ENCODE results near the gene NPAS2.

The NPAS2 gene

DNA sequence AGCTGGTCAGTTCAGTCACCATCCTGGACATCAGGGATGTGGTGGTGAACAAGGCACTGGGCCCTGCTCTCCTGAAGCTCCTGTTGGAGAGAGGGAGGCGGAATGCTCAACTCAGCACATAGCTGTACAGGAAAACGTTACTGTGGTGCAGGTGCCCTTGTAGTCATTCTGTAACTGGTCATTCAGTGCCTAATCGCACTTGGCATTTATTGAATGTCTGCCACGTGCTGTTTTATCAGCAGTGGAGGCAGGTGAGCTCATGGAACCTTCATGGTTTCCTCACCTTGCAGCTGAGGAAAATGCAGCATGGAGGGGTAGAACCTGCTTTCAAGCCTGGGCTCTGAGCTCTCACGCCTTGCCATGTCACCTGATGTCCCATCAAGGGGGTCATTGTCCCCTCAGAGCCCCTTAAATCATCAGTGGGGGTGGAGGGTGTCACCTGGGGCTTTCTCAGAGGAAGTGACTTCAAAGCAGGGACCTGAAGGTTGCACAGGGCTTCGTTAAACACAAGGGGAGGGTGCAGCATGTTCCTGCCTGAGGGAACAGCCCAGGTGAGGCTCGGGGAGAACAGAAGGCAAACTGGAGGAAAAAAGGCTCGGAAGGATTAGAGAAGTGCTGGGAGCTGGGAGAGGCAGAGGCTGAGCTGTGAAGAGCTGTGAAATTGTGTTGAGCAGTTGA is 126.1 kb downstream of the NPAS2 start:
- no peak for FAIRE-seq

DNA sequence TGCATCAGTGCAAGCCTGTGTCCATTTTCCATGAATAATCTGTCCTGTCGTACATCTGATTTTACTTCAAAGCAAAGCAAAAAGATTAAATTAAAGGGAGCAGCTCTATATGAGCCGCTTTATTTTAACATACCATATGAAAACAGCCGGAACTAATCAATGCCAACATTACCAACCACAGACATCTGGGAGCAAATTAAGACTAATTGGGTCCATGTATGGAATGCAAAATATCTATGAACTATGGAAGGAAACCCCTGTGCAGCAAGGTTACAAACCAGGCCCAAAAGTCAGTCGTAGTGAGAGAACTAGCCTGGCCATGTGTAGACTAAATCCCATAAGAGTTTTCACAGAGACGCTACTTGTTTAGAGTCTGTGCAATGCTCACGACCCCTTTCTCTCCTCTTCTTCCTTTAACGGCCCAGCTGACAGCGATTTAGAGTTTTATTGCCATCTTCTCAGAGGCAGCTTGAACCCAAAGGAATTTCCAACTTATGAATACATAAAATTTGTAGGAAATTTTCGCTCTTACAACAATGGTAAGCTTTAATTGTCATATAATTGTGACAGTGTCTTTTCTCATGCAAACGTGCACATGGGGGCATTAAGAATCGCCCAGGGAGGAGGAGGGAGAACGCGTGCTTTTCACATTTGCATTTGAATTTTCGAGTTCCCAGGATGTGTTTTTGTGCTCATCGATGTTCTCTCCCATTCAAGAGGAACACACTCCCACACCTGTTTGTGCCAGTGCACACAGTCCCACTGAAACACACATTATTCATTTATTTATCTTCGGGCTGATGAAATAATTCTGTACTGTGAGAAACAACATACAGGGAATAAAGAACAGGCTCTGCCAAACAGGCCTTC is 129.2 kb downstream of the NPAS2 start:
- FAIRE-seq = no peak

DNA sequence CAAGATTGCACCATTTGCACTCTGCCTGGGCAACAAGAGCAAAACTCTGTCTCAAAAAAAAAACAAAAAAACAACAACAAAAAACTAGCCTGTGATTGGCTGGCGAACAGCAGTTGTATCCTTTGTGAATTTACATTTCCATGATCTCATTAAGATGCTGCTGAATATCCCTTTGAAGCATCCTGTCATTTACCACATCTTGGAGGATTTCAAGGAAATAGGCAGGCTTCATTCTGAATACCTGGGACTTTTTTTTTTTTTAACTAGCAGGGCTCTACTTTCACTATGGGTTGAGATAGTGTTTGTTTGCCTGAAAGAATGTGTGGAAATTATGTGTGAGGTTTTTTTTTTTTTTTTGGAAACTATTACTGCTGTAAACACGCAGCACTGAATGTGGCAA is 132.6 kb downstream of the NPAS2 start:
- no peak for FAIRE-seq

DNA sequence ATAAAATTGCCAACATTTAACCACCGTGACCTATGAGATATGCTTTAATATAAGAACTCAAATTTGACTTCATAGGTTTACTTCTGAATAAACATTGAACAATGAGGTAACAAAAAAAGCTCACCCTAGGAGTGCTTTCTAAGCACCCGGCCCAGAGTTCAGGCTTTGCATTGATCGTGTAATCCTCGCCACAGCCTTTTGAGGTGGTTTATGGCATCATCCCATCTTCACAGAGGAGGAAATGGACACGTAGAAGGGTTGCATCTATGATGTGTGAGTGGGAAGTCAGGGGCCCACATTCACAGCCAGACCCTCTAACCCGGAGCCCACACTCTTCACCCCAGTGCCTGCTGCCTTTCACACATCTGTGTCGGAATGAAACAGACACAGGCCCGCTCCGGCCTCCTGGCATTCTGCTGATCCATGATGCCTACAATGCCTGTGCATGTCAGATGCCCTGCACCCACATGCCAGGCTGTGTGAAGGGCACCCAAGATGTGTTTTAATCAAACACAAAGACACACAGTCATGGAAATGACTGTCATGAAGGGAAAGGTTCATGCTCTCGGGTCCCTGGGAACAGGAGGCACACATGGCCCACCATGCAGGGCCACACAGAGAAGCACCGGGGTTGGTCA is 133.6 kb downstream of the NPAS2 start:
- FAIRE-seq = no peak

DNA sequence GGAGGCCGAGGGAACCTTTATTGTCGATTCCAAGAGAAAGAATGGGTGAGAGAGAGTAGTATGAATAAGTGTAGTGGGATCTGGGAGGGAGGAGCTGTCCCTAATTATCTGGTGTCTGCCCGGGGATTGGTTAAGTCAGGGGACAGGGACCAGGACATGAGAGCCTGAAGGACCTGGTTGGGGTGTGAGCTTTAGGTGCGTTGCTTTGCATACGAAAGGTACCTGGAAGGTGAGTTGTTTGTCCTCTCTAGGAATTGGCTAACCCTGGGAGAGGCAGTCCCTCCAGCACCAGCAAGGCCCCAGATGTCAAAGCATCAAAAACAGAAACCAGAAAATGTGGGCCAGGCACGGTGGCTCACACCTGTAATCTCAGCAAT is 134.1 kb downstream of the NPAS2 start:
- no peak for FAIRE-seq

DNA sequence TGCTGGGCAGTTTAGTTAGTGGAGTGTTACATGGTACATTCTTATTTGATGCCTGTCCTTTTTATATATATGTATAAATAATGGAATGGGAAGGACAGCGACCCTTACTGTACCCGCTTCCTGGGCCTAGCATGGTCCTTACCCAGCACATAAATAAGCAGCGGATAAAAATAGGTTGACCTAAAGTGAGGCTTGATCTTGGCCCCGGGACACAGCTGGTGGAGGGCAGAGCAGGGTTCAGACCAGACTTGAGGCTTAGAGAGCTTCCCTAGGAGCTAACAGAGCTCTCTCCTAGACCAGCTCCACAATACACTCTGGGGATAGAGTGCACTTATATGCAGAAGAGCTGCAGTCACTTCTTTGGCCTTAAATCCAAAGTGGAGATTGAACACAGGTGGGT is 135.3 kb downstream of the NPAS2 start:
- FAIRE-seq = no peak

DNA sequence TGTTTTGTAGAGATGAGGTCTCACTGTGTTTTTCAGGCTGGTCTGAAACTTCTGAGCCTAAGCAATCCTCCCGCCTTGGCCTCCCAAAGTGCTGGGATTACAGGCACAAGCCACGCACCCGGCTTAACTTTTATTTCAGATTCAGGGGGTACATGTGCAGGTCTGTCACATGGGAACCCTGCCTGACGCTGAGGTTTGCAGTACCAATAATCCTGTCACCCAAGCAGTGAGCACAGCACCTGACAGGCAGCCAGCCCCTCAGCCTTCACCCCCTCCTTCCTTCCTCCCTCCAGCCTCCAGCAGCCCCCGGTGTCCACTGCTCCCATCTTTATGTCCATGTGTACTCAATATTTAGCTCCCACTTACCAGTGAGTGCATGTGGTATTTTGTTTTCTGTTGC is 136.1 kb downstream of the NPAS2 start:
- FAIRE-seq = no peak

DNA sequence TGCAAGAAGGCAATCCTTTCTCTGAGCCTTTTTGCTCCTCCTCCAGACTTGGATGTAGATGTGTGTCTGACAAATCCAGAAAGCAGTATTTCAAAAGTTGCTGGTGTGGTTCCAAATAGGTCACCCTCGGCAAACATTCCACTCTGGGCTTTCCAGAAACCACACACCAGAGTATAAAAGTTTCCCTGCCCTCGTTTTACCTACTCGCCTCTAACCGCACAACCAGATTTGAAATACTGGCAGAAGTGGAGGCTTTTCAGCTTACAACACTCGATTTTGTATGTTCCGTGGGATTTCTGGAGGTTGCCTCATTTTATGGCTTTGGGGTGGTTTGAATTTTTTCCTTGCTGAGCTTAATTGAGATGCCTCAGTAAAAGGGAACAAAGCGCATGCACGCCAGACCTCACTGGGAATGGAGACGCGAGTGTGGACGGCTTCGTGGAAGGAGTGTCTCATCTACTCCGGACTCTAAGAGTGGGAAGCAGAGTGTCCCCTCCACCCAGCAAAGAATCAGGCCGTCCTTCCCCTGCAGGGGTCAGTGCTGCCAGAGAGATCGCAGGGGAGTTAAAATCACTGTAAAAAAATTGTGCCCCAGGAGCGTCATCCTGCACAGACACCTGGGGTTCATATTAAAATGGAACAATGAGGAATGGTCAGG is 138.2 kb downstream of the NPAS2 start:
- FAIRE-seq = no peak

DNA sequence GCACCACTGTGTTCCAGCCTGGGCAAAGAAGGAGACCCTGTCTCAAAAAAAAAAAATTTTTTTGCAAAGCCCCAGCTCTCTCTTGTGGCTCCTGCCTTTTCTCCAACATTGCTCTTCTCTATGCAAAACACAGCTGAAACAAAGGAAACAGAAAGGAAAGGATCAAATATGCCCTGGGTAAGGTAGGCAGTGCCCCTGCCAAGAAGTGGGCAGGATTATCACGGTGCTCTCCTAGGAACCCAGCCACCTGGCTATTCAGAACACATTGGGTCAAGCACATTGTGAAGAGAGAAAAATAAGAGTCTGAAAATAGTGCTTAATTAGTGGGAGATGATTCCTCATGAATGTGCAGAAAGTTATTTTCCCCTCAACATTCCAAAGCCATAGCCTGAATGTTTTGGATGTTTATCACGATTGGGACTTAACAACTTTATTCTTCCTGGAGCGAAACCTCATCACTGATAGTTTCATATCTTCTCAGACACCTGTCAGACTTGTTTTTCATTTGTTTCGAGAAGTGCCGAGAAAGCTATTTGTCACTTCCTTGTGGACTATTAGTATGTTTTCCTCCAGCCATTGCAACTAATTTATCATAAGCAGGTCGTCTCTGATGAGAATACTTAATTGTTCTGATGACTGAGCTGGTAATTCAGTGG is 139.4 kb downstream of the NPAS2 start:
- FAIRE-seq = no peak

DNA sequence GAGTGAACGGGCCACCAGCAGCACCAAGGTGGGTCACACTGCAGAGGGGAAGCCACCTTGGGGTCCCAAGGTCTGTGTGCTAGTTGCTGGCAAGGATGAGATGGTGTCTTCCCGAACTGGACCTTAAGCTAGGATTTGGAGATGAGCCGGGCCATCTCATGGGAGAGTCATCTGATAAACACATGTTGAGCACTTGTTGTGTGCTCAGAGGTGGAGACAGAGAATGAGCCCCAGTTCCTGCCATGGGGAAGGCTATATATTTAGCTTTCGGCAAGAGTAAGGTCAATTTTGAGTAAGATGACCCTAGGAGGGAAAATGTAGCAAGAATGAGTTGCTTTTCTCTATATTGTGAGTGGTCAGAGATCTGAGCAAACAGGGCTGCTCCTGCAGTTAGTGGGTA is 140.7 kb downstream of the NPAS2 start:
- no peak for FAIRE-seq

DNA sequence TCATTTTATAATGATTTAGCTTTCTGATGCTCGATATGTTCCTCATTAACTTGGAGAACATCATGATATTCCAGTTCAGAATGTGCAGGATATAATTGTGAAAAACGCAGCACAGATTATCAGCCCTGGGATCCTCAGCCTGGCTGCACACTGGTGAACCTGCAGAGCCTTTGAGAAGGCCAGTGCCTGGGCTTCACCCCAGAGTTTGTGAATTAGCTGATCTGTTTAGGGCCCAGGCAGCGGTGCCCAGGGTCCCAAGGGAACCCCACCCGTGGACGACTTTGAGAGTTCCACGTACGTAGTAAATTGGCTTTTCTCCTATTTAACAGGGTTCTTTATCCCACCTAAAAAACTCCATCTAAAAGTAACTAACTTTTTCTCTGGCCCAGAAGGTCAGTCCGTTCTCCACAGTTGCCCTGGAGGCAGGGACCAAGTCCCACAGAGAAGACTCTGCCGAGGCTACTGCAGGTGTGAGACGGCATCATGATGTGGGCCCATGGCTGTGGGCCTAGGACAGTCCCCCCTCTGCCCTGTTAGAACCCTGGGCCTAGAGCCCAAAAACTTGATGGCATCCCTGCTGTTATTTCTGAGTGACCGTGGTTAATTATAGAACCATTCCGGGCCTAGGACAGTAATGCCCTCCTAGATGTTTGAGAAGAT is 142.6 kb downstream of the NPAS2 start:
- FAIRE-seq = no peak

DNA sequence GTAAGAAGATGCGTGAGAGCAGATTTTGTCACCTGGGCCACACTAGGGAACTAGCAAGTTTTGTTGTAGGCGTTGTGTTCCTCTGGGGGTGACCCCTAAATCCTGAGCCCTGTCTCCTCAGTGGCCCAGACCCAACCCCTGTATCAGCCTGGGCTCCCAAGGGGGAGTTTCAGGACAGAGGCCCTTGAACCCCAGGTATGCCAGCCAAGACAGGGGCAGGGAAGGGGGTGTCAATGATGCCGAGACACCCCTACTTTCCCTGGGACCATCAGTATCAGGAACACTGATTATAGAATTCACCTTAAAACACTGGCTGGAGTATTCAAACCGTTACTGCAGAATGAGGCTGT is 143.1 kb downstream of the NPAS2 start:
- FAIRE-seq = no peak

DNA sequence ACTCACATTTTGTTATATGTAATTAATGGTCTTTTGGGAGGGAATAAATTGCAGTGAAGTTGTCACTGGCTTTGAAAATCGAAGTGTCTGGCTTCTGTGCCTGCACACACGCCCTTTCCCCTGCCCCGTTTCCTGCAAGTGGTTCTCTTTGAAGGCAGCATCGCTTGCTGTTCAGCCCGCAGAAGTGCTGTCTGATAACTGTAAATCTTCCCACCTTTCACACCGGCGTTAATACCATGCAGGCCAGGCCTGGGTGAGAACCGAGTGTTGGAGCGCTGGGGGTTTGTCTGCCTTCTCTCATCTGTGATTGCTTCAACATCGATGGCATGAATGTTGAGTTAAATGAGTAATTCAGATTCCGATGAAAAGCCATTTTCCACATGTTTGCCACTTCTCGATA is 144.3 kb downstream of the NPAS2 start:
- no peak for FAIRE-seq

DNA sequence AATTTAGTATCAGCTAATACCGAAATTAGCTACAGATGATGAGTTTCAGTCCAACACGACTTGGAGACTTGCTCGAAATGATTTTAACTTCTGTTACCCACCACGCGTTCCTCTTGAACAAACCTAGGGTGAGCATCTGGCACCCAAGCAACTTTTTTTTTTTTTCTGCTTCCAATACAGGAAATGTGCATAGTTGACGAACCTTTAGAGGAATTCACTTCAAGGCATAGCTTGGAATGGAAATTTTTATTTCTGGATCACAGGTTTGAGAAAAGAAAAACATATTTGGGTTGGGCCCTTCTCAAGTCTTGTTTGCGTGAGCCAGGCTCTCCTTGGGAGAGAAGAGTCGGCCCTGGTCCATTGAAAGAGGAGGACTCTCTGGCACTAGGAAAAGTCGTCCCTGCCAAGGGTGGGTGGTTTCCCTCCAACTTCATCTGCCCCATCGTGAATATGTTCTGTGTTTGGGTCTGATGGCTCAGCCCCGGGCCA is 144.8 kb downstream of the NPAS2 start:
- no peak for FAIRE-seq

DNA sequence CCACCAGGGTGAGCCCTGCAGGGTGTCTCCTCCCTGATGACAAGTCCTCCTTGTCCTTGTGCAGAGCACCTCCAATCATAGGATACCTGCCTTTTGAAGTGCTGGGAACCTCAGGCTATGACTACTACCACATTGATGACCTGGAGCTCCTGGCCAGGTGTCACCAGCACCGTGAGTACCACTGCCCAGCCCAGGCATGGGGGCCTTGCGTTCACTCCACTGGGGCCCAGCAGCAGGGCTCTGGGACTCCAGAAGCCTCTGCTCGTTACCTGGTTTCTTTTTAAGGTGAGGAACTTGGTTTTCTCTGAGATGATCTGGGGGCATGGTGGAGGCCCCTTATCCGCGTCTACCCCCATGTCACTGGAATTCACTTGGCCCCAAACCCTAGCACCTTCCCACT is 145.7 kb downstream of the NPAS2 start:
- FAIRE-seq = no peak

DNA sequence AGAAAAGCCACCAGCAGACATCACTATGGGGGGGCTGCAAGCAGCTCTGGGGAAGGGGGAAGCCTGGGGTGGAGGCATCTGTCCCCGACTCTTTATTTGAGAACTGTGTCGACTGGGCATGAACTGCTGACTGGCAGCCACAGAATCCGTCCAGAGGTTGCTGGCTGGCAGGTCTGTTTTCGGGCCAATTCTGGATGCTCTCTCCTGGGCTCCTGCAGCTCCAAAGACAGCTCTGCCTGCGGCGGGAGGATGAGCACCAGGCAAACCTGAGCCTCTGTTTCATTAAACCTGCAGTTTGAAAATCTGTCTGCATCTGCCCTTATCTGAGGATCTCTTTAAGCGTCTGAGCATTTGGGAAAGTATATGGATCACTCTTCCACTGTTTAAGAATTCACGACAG is 147.8 kb downstream of the NPAS2 start:
- FAIRE-seq = no peak

DNA sequence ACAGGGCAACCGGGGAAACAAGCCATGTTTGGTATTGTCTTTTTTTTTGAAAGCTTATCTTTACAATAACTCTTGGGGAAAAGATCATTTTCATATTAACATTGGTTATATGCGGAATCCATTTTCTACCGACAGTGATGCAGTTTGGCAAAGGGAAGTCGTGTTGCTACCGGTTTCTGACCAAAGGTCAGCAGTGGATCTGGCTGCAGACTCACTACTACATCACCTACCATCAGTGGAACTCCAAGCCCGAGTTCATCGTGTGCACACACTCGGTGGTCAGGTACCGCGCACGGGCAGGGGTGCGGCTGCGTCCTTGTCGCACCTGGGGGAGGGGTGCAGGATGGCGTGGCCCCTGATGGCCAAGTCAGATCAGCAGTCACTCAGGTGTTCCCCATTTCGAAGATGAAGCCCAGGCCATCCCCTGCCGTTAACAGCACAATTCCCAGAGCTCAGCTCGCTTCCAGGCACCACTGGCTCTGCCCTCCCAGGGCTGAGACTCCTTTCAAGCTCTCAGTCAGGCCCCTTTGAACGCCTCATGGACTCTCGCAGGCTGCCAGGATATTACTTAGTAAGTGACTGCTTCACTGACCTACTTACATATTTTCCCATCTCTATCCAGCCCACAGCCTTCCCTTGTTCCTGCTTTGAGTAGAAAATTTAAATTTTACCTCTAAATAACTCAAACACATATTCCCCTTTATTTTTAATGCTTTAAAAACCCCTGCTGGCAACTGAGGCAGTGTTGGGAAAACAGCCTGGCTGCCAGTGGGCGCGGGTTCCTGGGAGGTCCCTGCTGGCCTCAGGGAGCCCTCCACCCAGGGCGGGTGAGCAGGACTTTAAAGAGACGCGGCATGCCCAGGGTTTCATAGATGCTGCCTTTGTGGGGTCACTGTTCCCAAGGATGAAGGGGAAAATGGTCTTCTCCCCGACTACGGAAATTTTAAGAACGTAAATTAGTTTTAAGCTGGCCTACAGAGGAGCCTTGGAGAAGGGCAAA is 148.5 kb downstream of the NPAS2 start:
- FAIRE-seq = no peak

DNA sequence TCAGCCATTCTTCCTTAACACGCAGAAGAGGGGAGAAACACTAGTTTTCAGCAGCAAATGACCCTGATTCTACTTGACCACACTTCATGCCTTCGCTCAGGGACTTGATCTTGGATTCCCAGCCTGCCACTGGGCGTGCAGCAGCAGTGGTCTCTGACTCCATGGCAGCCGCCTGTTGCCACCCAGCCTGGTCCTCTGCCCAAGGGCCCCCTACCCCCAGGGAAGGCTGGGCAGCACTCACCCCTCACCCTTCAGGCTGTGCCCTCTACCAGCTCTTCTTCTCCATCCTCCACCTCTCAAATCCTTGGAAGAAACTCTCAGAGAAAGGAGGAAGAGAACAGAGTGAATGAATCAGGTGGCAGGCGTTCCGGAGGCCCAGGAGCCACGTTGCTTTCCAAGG is 150.1 kb downstream of the NPAS2 start:
- FAIRE-seq = no peak

DNA sequence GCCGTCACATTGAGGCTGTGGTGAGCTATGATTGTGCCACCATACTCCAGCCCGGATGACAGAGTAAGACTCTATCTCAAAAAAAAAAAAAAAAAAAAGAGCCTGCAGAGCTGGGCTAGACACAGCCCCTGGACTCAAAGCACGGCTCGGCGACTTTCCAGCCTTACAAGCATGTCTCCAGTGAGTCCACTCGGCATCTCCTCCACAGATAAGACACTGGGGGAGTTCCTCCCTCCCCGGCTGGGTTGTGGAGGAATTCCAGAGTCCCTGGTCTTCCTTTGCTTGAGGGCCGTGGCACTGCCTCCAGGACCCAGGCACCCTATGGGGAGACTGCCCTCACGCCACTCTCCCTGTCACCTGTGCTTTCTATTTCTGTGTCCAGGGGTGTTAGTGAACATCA is 151.3 kb downstream of the NPAS2 start:
- no peak for FAIRE-seq

DNA sequence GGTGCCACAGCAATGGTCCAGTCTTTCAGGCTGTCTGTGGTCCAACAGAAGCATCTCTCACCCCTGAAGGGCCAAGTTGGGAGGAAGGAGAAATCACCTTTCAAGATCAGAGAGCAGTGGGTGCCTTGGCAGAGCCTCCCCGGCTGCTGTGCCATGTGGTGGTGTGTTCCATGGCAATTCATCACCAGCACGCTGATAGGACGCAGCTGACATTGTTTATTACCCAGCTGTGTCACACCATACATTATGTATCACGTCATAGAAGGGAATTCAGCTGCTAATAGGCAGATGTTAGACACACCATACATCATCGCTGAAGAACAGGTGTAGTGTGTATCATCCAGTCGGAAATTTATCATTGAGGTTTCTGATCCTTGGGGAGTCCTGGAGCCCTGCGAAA is 152.5 kb downstream of the NPAS2 start:
- no peak for FAIRE-seq

All from islet of Langerhans (tissue), 1 donor.